NCI-H69 (cell line): ENCODE results near the gene CMYA5.
A peak's percentile ranks its signal among the peaks of the same experiment; 100 is the strongest.

Experiments used
- DNase-seq: peaks from one replicate; lab custom pipeline; 2025; lab: John Stamatoyannopoulos, UW

CMYA5 gene

GRCh38 chr5:79834754-79835714, 145.4 kb downstream of the CMYA5 start:
- DNase-seq: peak; percentile 48

GRCh38 chr5:79837761-79838551, 148.3 kb downstream of the CMYA5 start:
- no peak for DNase-seq

GRCh38 chr5:79840084-79840990, 150.7 kb downstream of the CMYA5 start:
- no peak for DNase-seq

GRCh38 chr5:79841172-79841571, 151.5 kb downstream of the CMYA5 start:
- DNase-seq: no peak

GRCh38 chr5:79842006-79842881, 152.6 kb downstream of the CMYA5 start:
- no peak for DNase-seq

- peak; percentile 66 for DNase-seq
Measured at GRCh38 chr5:79842991-79843390, 153.4 kb downstream of the CMYA5 start.

- DNase-seq: no peak
Measured at GRCh38 chr5:79843450-79844388, 154.1 kb downstream of the CMYA5 start.

- no peak for DNase-seq
Measured at GRCh38 chr5:79844571-79844970, 154.9 kb downstream of the CMYA5 start.

GRCh38 chr5:79845448-79846197, 156.0 kb downstream of the CMYA5 start:
- DNase-seq: no peak

- no peak for DNase-seq
Measured at GRCh38 chr5:79846198-79846521, 156.5 kb downstream of the CMYA5 start.

- no peak for DNase-seq
Measured at GRCh38 chr5:79847561-79847960, 157.9 kb downstream of the CMYA5 start.

- DNase-seq: no peak
Measured at GRCh38 chr5:79849061-79849460, 159.4 kb downstream of the CMYA5 start.
